HEK293 (cell line): ENCODE results near the gene FZR1.

Experiments used
- EGR2 ChIP-seq: fragments of 450-650 bp; formaldehyde crosslinking; IDR thresholded peaks from 2 replicates; pipeline ENCODE4 v1.5.1; 2016; ENCODE audit warnings: low read depth, missing biosample characterization, missing genetic modification characterization
- GLI2 ChIP-seq: fragments of 450-650 bp; formaldehyde crosslinking; IDR thresholded peaks from 2 replicates; pipeline ENCODE4; 2017; ENCODE audit warnings: missing biosample characterization, missing genetic modification characterization, low read depth, borderline replicate concordance
- HOXC10 ChIP-seq: sonication (generic); formaldehyde crosslinking; IDR thresholded peaks from 2 replicates; pipeline ENCODE4 v1.8.1; 2023; ENCODE audit warnings: mild to moderate bottlenecking, missing genetic modification reagents
- SALL2 ChIP-seq: fragments of 450-650 bp; formaldehyde crosslinking; IDR thresholded peaks from 2 replicates; pipeline ENCODE4 v1.5.0; 2017; ENCODE audit warnings: missing biosample characterization, mild to moderate bottlenecking, missing genetic modification characterization, borderline replicate concordance
- ZBTB49 ChIP-seq: fragments of 450-650 bp; formaldehyde crosslinking; IDR thresholded peaks from 2 replicates; pipeline ENCODE4 v1.5.1; 2016; ENCODE audit warnings: missing biosample characterization, missing genetic modification characterization, low read depth
- ZBTB7A ChIP-seq: fragments of 450-650 bp; formaldehyde crosslinking; IDR thresholded peaks from 2 replicates; pipeline ENCODE4 v1.5.1; 2016; ENCODE audit warnings: low read depth, missing biosample characterization, missing genetic modification characterization
- ZIC2 ChIP-seq: fragments of 450-650 bp; formaldehyde crosslinking; IDR thresholded peaks from 2 replicates; pipeline ENCODE4 v1.5.1; 2016; ENCODE audit warnings: missing biosample characterization, missing genetic modification characterization
- ZNF157 ChIP-seq: fragments of 450-650 bp; formaldehyde crosslinking; IDR thresholded peaks from 2 replicates; pipeline ENCODE4 v1.5.1; 2016; ENCODE audit warnings: missing biosample characterization, missing genetic modification characterization
- ZNF169 ChIP-seq: fragments of 450-650 bp; formaldehyde crosslinking; IDR thresholded peaks from 2 replicates; pipeline ENCODE4 v1.5.1; 2016; ENCODE audit warnings: missing biosample characterization, missing genetic modification characterization
- ZNF18 ChIP-seq: fragments of 450-650 bp; formaldehyde crosslinking; IDR thresholded peaks from 2 replicates; pipeline ENCODE4 v1.5.1; 2016; ENCODE audit warnings: missing biosample characterization, missing genetic modification characterization
- ZNF335 ChIP-seq: fragments of 450-650 bp; formaldehyde crosslinking; conservative IDR thresholded peaks from 2 replicates; pipeline ENCODE4 v1.5.1; 2016; ENCODE audit warnings: missing biosample characterization, missing genetic modification characterization
- ZNF362 ChIP-seq: fragments of 450-650 bp; formaldehyde crosslinking; IDR thresholded peaks from 2 replicates; pipeline ENCODE4 v1.5.1; 2016; ENCODE audit warnings: missing biosample characterization, missing genetic modification characterization
- ZNF426 ChIP-seq: fragments of 450-650 bp; formaldehyde crosslinking; IDR thresholded peaks from 2 replicates; pipeline ENCODE4 v1.5.1; 2017; ENCODE audit warnings: missing biosample characterization, missing genetic modification characterization, mild to moderate bottlenecking, inconsistent platforms, moderate library complexity
- ZNF473 ChIP-seq: fragments of 450-650 bp; formaldehyde crosslinking; IDR thresholded peaks from 2 replicates; pipeline ENCODE4 v1.5.1; 2017; ENCODE audit warnings: missing biosample characterization, missing genetic modification characterization
- ZNF530 ChIP-seq: fragments of 450-650 bp; formaldehyde crosslinking; IDR thresholded peaks from 2 replicates; pipeline ENCODE4 v1.5.1; 2016; ENCODE audit warnings: low read depth, missing biosample characterization, missing genetic modification characterization
- ZNF658 ChIP-seq: fragments of 450-650 bp; formaldehyde crosslinking; IDR thresholded peaks from 2 replicates; pipeline ENCODE4; 2016; ENCODE audit warnings: missing biosample characterization, missing genetic modification characterization
- ZNF664 ChIP-seq: fragments of 450-650 bp; formaldehyde crosslinking; IDR thresholded peaks from 2 replicates; pipeline ENCODE4 v1.5.1; 2016; ENCODE audit warnings: missing biosample characterization, missing genetic modification characterization
- ZNF843 ChIP-seq: fragments of 450-650 bp; formaldehyde crosslinking; IDR thresholded peaks from 2 replicates; pipeline ENCODE4 v1.5.1; 2016; ENCODE audit warnings: missing biosample characterization, missing genetic modification characterization
- TF ChIP-seq, protein P1 (sequence below): fragments of 450-650 bp; formaldehyde crosslinking; IDR thresholded peaks from 2 replicates; pipeline ENCODE4 v1.5.1; 2016; ENCODE audit warnings: missing biosample characterization, missing genetic modification characterization
- TF ChIP-seq, protein P2 (sequence below): fragments of 450-650 bp; formaldehyde crosslinking; IDR thresholded peaks from 2 replicates; pipeline ENCODE4 v1.5.1; 2016; ENCODE audit warnings: missing biosample characterization, missing genetic modification characterization
- TF ChIP-seq, protein P3 (sequence below): fragments of 450-650 bp; formaldehyde crosslinking; IDR thresholded peaks from 2 replicates; pipeline ENCODE4 v1.5.1; 2016; ENCODE audit warnings: missing biosample characterization, missing genetic modification characterization, borderline replicate concordance
- TF ChIP-seq, protein P4 (sequence below): fragments of 450-650 bp; formaldehyde crosslinking; IDR thresholded peaks from 2 replicates; pipeline ENCODE4 v1.5.1; 2017; ENCODE audit warnings: missing biosample characterization, missing genetic modification characterization
- TF ChIP-seq, protein P5 (sequence below): fragments of 450-650 bp; formaldehyde crosslinking; IDR thresholded peaks from 2 replicates; pipeline ENCODE4 v1.5.1; 2016; ENCODE audit warnings: missing biosample characterization, missing genetic modification characterization, low read depth

The FZR1 gene

GRCh38 chr19:3507371-3508120 lies 1.4 kb downstream of the FZR1 start (continued):
- TF ChIP-seq HOXC10: no peak
- no peak for TF ChIP-seq ZNF664 (tag by site-specific recombination)
- TF ChIP-seq, protein P1, sequence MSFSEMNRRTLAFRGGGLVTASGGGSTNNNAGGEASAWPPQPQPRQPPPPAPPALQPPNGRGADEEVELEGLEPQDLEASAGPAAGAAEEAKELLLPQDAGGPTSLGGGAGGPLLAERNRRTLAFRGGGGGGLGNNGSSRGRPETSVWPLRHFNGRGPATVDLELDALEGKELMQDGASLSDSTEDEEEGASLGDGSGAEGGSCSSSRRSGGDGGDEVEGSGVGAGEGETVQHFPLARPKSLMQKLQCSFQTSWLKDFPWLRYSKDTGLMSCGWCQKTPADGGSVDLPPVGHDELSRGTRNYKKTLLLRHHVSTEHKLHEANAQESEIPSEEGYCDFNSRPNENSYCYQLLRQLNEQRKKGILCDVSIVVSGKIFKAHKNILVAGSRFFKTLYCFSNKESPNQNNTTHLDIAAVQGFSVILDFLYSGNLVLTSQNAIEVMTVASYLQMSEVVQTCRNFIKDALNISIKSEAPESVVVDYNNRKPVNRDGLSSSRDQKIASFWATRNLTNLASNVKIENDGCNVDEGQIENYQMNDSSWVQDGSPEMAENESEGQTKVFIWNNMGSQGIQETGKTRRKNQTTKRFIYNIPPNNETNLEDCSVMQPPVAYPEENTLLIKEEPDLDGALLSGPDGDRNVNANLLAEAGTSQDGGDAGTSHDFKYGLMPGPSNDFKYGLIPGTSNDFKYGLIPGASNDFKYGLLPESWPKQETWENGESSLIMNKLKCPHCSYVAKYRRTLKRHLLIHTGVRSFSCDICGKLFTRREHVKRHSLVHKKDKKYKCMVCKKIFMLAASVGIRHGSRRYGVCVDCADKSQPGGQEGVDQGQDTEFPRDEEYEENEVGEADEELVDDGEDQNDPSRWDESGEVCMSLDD (tag by site-specific recombination): peak; percentile 18; the same call in 1 of the 2 replicates
- TF ChIP-seq, protein P2, sequence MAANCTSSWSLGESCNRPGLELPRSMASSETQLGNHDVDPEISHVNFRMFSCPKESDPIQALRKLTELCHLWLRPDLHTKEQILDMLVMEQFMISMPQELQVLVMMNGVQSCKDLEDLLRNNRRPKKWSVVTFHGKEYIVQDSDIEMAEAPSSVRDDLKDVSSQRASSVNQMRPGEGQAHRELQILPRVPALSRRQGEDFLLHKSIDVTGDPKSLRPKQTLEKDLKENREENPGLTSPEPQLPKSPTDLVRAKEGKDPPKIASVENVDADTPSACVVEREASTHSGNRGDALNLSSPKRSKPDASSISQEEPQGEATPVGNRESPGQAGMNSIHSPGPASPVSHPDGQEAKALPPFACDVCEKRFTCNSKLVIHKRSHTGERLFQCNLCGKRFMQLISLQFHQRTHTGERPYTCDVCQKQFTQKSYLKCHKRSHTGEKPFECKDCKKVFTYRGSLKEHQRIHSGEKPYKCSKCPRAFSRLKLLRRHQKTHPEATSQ (tag by site-specific recombination): no peak
- no peak for TF ChIP-seq EGR2 (tag by site-specific recombination)
- TF ChIP-seq ZNF18: no peak
- peak; percentile 35 for TF ChIP-seq ZNF335 (tag by site-specific recombination)
- no peak for TF ChIP-seq ZNF362
- TF ChIP-seq ZNF426 (tag by site-specific recombination): no peak
- TF ChIP-seq ZIC2 (tag by site-specific recombination): peak; percentile 50; the same call in 1 of the 2 replicates
- TF ChIP-seq, protein P3, sequence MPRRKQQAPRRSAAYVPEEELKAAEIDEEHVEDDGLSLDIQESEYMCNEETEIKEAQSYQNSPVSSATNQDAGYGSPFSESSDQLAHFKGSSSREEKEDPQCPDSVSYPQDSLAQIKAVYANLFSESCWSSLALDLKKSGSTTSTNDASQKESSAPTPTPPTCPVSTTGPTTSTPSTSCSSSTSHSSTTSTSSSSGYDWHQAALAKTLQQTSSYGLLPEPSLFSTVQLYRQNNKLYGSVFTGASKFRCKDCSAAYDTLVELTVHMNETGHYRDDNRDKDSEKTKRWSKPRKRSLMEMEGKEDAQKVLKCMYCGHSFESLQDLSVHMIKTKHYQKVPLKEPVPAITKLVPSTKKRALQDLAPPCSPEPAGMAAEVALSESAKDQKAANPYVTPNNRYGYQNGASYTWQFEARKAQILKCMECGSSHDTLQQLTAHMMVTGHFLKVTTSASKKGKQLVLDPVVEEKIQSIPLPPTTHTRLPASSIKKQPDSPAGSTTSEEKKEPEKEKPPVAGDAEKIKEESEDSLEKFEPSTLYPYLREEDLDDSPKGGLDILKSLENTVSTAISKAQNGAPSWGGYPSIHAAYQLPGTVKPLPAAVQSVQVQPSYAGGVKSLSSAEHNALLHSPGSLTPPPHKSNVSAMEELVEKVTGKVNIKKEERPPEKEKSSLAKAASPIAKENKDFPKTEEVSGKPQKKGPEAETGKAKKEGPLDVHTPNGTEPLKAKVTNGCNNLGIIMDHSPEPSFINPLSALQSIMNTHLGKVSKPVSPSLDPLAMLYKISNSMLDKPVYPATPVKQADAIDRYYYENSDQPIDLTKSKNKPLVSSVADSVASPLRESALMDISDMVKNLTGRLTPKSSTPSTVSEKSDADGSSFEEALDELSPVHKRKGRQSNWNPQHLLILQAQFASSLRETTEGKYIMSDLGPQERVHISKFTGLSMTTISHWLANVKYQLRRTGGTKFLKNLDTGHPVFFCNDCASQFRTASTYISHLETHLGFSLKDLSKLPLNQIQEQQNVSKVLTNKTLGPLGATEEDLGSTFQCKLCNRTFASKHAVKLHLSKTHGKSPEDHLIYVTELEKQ (tag by site-specific recombination): no peak
- TF ChIP-seq ZBTB49 (tag by site-specific recombination): no peak
- TF ChIP-seq ZNF530: no peak
- TF ChIP-seq ZNF473 (tag by site-specific recombination): no peak
- TF ChIP-seq ZNF843 (tag by site-specific recombination): no peak
- TF ChIP-seq, protein P4, sequence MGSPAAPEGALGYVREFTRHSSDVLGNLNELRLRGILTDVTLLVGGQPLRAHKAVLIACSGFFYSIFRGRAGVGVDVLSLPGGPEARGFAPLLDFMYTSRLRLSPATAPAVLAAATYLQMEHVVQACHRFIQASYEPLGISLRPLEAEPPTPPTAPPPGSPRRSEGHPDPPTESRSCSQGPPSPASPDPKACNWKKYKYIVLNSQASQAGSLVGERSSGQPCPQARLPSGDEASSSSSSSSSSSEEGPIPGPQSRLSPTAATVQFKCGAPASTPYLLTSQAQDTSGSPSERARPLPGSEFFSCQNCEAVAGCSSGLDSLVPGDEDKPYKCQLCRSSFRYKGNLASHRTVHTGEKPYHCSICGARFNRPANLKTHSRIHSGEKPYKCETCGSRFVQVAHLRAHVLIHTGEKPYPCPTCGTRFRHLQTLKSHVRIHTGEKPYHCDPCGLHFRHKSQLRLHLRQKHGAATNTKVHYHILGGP (tag by site-specific recombination): no peak
- TF ChIP-seq, protein P5, sequence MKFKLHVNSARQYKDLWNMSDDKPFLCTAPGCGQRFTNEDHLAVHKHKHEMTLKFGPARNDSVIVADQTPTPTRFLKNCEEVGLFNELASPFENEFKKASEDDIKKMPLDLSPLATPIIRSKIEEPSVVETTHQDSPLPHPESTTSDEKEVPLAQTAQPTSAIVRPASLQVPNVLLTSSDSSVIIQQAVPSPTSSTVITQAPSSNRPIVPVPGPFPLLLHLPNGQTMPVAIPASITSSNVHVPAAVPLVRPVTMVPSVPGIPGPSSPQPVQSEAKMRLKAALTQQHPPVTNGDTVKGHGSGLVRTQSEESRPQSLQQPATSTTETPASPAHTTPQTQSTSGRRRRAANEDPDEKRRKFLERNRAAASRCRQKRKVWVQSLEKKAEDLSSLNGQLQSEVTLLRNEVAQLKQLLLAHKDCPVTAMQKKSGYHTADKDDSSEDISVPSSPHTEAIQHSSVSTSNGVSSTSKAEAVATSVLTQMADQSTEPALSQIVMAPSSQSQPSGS (tag by site-specific recombination): peak; percentile 93
- no peak for TF ChIP-seq ZNF169
- TF ChIP-seq ZNF157 (tag by site-specific recombination): no peak
- TF ChIP-seq GLI2 (tag by site-specific recombination): no peak
- TF ChIP-seq SALL2: no peak
- no peak for TF ChIP-seq ZBTB7A
- TF ChIP-seq ZNF658 (tag by site-specific recombination): no peak
